ENCODE results near the gene GSK3B.

GSK3B gene

DNA sequence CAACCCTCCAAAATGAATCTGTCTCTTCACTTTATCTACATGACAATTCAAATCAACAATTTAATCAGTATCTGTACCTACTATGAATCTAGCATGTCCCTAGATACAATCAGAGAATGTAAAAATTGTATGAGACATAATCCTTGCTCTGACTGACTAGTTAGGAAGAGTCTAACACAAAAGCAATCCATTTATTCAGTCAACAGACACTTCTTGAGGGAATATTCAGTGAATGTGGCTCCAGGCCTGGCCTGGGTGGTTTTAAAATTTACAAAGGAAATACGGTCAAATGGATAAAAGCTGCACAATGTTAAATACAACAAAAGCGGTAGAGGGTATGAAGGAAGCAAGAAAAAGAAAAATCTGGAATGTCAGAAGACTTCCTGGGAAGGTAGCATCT, 45.2 kb downstream of the GSK3B start:
- no peak overlapping the region for H3K4me2 ChIP-seq (ENCODE audit: low read depth, low read length)
- 0 out of 2 replicates have a peak, but pooled peaks cover 4% of the 10 kb centered on the region for H3F3A ChIP-seq (ENCODE audit: insufficient read depth, low read length)
- no peak overlapping the region for H2AFZ ChIP-seq (ENCODE audit: low read length)
- H4K20me1 ChIP-seq (ENCODE audit: insufficient read depth, low read length) = 0 out of 2 replicates have a peak, but pooled peaks cover 19% of the 10 kb centered on the region
- no peak for DNase-seq
- no peak overlapping the region for H3K9ac ChIP-seq (ENCODE audit: low read length)
- H3K27me3 ChIP-seq (replicated peaks; ENCODE audit: insufficient read depth, low read length) = no peaks in the 10 kb centered on the region
- H3K4me3 ChIP-seq (ENCODE audit: low read length) = no peak overlapping the region
- peaks cover 12% of the 10 kb centered on the region for H3K4me1 ChIP-seq (ENCODE audit: low read length)
- TF ChIP-seq EZH2phosphoT487 (IDR thresholded peaks at IDR 0.05; ENCODE audit: low read length) (no peak), EZH2 (optimal IDR thresholded peaks at IDR 0.05; ENCODE audit: low read depth, low read length) (no peak)
- TF ChIP-seq, protein P1, sequence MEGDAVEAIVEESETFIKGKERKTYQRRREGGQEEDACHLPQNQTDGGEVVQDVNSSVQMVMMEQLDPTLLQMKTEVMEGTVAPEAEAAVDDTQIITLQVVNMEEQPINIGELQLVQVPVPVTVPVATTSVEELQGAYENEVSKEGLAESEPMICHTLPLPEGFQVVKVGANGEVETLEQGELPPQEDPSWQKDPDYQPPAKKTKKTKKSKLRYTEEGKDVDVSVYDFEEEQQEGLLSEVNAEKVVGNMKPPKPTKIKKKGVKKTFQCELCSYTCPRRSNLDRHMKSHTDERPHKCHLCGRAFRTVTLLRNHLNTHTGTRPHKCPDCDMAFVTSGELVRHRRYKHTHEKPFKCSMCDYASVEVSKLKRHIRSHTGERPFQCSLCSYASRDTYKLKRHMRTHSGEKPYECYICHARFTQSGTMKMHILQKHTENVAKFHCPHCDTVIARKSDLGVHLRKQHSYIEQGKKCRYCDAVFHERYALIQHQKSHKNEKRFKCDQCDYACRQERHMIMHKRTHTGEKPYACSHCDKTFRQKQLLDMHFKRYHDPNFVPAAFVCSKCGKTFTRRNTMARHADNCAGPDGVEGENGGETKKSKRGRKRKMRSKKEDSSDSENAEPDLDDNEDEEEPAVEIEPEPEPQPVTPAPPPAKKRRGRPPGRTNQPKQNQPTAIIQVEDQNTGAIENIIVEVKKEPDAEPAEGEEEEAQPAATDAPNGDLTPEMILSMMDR (IDR thresholded peaks at IDR 0.05; ENCODE audit: low read length) = no peak
- H3K79me2 ChIP-seq (ENCODE audit: low read length) = peaks cover 99% of the 10 kb centered on the region
- H3K27ac ChIP-seq (ENCODE audit: low read length) = no peak overlapping the region
- no peaks in the 10 kb centered on the region for H3K9me2 ChIP-seq (replicated peaks; ENCODE audit: insufficient read depth, low read length)
- H3K9me3 ChIP-seq (replicated peaks; ENCODE audit: insufficient read depth, low read length) = no peaks in the 10 kb centered on the region
- H3K36me3 ChIP-seq (replicated peaks; ENCODE audit: insufficient read depth, low read length) = no peaks in the 10 kb centered on the region

DNA sequence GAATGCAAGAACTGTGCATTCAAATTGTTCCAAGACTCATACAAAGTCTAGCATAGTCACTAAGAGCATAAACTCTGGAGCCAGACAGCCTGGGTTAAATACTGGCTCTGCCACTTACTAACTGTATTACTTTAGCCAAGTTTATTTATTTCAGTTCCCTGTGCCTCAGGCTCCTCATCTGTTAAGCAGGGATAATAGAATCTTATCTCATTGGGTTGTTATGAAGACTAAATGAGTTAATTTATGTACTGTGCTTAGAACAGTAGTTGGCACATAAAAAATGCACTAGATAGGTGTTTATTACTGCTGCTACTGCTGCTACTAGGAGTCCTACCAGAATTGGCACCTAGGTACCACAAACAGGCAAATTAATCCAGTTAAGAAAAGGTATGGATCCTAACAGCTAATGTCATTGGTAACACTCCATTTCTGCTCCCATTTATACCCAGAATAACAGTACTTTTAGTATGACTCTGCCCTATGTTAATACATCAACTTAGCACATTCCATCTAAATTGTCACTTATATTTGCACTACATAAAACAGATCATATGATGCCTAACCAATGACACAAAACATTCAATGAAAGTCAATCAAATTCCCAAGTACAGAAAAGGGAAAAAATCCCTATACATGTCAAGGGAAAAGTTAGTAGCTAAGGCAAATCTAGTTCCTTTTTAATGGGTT, 45.7 kb downstream of the GSK3B start:
- Histone ChIP-seq H4K20me1 (ENCODE audit: insufficient read depth, low read length) (0 out of 2 replicates have a peak, but pooled peaks cover 25% of the 10 kb centered on the region), H3K27me3 (replicated peaks; ENCODE audit: insufficient read depth, low read length) (no peaks in the 10 kb centered on the region), H3K9me2 (replicated peaks; ENCODE audit: insufficient read depth, low read length) (no peaks in the 10 kb centered on the region), H3K27ac (ENCODE audit: low read length) (no peak overlapping the region), H3K4me1 (ENCODE audit: low read length) (peaks cover 12% of the 10 kb centered on the region), H3K9ac (ENCODE audit: low read length) (no peak overlapping the region), H3K9me3 (replicated peaks; ENCODE audit: insufficient read depth, low read length) (no peaks in the 10 kb centered on the region), H3K4me3 (ENCODE audit: low read length) (no peak overlapping the region), H3K36me3 (replicated peaks; ENCODE audit: insufficient read depth, low read length) (no peaks in the 10 kb centered on the region), H2AFZ (ENCODE audit: low read length) (no peak overlapping the region), H3K79me2 (ENCODE audit: low read length) (peaks cover 99% of the 10 kb centered on the region), H3F3A (ENCODE audit: insufficient read depth, low read length) (0 out of 2 replicates have a peak, but pooled peaks cover 4% of the 10 kb centered on the region), H3K4me2 (ENCODE audit: low read depth, low read length) (no peak overlapping the region)
- TF ChIP-seq EZH2phosphoT487 (IDR thresholded peaks at IDR 0.05; ENCODE audit: low read length) = no peak
- no peak for TF ChIP-seq EZH2 (optimal IDR thresholded peaks at IDR 0.05; ENCODE audit: low read depth, low read length)
- no peak for DNase-seq

DNA sequence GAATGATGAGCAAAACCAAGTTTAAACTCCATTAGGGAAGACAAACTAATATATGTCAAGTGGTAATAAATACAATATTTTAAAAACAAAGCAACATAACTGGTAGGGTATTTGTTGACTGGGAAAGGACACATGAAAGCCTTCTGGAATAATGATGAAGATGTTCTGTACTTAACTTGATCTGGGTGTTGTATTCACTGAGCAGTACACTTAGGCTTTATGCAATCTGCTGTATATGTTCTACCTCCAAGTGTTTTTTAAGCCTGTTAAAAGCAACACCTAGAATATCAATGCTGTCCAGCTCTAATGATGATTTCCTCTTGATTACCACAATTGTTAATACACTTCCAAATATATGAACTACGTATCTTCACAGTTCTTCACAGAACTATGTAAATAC, 46.6 kb downstream of the GSK3B start:
- TF ChIP-seq EZH2phosphoT487 (IDR thresholded peaks at IDR 0.05; ENCODE audit: low read length) (no peak), EZH2 (optimal IDR thresholded peaks at IDR 0.05; ENCODE audit: low read depth, low read length) (no peak)
- TF ChIP-seq, protein P1 (IDR thresholded peaks at IDR 0.05; ENCODE audit: low read length) = no peak
- Histone ChIP-seq H3K9me2 (replicated peaks; ENCODE audit: insufficient read depth, low read length) (no peaks in the 10 kb centered on the region), H4K20me1 (ENCODE audit: insufficient read depth, low read length) (0 out of 2 replicates have a peak, but pooled peaks cover 25% of the 10 kb centered on the region)

More for the DNA sequence above, 46.6 kb downstream of the GSK3B start:
- H3K27ac ChIP-seq (ENCODE audit: low read length) = no peak overlapping the region
- no peaks in the 10 kb centered on the region for H3K9me3 ChIP-seq (replicated peaks; ENCODE audit: insufficient read depth, low read length)
- no peaks in the 10 kb centered on the region for H3K36me3 ChIP-seq (replicated peaks; ENCODE audit: insufficient read depth, low read length)
- 0 out of 2 replicates have a peak, but pooled peaks cover 4% of the 10 kb centered on the region for H3F3A ChIP-seq (ENCODE audit: insufficient read depth, low read length)
- H3K27me3 ChIP-seq (replicated peaks; ENCODE audit: insufficient read depth, low read length) = no peaks in the 10 kb centered on the region
- peaks cover 99% of the 10 kb centered on the region for H3K79me2 ChIP-seq (ENCODE audit: low read length)
- no peak overlapping the region for H3K4me3 ChIP-seq (ENCODE audit: low read length)
- no peak for DNase-seq
- H3K9ac ChIP-seq (ENCODE audit: low read length) = no peak overlapping the region
- no peak overlapping the region for H2AFZ ChIP-seq (ENCODE audit: low read length)
- no peak overlapping the region for H3K4me2 ChIP-seq (ENCODE audit: low read depth, low read length)
- H3K4me1 ChIP-seq (ENCODE audit: low read length) = peaks cover 11% of the 10 kb centered on the region
